Measurements from ENCODE around the gene OR2T8. TPM values are rescaled to one million over a fixed set of nuclear protein-coding genes. Genes with fewer than 3 reads are reported as not detected.

The OR2T8 gene, protein sequence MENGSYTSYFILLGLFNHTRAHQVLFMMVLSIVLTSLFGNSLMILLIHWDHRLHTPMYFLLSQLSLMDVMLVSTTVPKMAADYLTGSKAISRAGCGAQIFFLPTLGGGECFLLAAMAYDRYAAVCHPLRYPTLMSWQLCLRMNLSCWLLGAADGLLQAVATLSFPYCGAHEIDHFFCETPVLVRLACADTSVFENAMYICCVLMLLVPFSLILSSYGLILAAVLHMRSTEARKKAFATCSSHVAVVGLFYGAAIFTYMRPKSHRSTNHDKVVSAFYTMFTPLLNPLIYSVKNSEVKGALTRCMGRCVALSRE
- total RNA-seq: 0.40 TPM

GRCh38 chr1:247919952-247920351 lies at the start of gene OR2T8:
Gene OR2T8 (plus strand): TSS chr1:247920252. CDS start chr1:247921018, 766 bp downstream.
- intact Hi-C loops (cut with DNase I): no loop called here
- ATAC-seq (no peak), DNase-seq (ENCODE audit: low spot score) (no peak)

DNA sequence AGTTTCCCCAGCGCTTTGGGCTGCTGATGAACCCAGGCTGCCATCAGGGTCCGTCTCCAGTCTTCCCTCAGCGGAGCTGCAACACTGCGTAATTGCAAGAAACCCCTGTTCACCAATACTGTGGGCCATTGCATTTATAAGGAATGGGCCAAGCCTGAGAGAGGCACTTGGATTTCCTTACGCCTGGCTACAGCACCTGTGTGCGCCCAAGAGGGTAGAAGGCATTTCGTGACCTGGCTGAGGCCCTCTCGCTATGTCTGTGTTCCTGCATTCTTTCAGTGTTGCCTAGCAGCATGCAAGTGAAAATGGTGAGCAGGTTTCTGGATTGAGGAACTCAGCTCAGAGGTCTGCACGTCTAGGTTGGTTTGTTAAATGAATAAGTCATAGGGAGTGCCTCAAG lies 36.7 kb upstream of the OR2T8 start:
- DNase-seq (ENCODE audit: low spot score): no peak
- intact Hi-C loops (cut with DNase I): no loop called here
- ATAC-seq: no peak

- ATAC-seq (no peak), DNase-seq (ENCODE audit: low spot score) (no peak)
- intact Hi-C loops (cut with DNase I): no loop called here
These were observed 35.1 kb upstream of the OR2T8 start for GRCh38 chr1:247884797-247885413.

- intact Hi-C loops (cut with DNase I): no loop called here
- DNase-seq (ENCODE audit: low spot score): no peak
- no peak for ATAC-seq
These were observed 24.9 kb upstream of the OR2T8 start, which contains the start of gene OR2W3 for GRCh38 chr1:247895163-247895637. Gene OR2W3 (plus strand): TSS chr1:247895587. CDS start chr1:247895587, 0 bp downstream.

- no peak for DNase-seq (ENCODE audit: low spot score)
- intact Hi-C loops (cut with DNase I): no loop called here
- no peak for ATAC-seq
These were observed 24.1 kb upstream of the OR2T8 start for GRCh38 chr1:247895976-247896375.

DNA sequence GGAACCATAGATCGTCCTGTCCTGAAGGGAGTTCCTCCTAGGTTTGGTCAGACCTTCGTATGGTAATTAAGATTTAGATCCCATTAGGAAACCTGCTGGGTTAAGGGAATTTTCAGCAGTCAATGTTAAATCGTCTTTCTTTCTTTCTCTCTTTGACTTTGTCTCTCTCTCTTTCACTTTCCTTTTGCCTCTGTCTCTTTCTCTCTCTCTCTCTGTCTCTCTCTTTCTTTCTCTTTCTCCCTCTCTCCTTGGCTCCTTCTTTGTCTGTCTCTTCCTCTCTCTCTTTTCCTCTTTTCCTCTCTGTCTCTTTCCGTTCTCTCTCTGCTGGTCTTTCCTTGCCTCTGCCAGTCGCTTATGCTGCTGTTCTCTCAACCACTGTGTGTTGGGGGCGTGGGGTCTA lies 15.9 kb upstream of the OR2T8 start:
- DNase-seq (ENCODE audit: low spot score) (no peak), ATAC-seq (no peak)
- intact Hi-C loops (cut with DNase I): no loop called here

GRCh38 chr1:247905181-247905580 lies 14.9 kb upstream of the OR2T8 start:
- ATAC-seq: no peak
- DNase-seq (ENCODE audit: low spot score): no peak
- intact Hi-C loops (cut with DNase I): no loop called here

GRCh38 chr1:247905910-247906503 lies 14.0 kb upstream of the OR2T8 start:
- intact Hi-C loops (cut with DNase I): no loop called here
- DNase-seq (ENCODE audit: low spot score) (no peak), ATAC-seq (no peak)

- no peak for DNase-seq (ENCODE audit: low spot score)
- ATAC-seq: no peak
- intact Hi-C loops (cut with DNase I): no loop called here
These were observed 13.5 kb upstream of the OR2T8 start for GRCh38 chr1:247906504-247907047.

DNA sequence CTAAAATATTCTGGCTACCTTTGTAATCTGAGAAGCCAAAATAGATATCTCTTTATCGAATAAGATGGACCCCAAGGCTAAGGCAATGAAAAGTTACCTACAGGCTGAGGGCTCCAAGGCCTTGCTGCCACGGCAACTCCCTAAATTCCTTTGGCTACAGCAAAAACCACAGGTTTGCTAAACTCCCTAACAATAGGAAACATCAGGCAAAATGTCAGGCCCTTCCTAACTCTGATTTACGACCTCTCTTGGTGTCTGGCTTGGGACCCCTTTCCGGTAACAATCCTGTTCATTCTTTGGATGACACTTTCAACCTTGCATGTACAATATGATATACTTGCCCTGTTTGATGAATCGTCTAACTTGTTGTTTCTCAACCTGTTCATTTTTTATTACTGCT lies 11.3 kb upstream of the OR2T8 start:
- intact Hi-C loops (cut with DNase I): no loop called here
- DNase-seq (ENCODE audit: low spot score) (no peak), ATAC-seq (no peak)

- DNase-seq (ENCODE audit: low spot score) (no peak), ATAC-seq (no peak)
- intact Hi-C loops (cut with DNase I): no loop called here
These were observed 6.3 kb upstream of the OR2T8 start for GRCh38 chr1:247913786-247914185.

- ATAC-seq (no peak), DNase-seq (ENCODE audit: low spot score) (no peak)
- intact Hi-C loops (cut with DNase I): no loop called here
These were observed 5.0 kb upstream of the OR2T8 start for GRCh38 chr1:247914941-247915662.

DNA sequence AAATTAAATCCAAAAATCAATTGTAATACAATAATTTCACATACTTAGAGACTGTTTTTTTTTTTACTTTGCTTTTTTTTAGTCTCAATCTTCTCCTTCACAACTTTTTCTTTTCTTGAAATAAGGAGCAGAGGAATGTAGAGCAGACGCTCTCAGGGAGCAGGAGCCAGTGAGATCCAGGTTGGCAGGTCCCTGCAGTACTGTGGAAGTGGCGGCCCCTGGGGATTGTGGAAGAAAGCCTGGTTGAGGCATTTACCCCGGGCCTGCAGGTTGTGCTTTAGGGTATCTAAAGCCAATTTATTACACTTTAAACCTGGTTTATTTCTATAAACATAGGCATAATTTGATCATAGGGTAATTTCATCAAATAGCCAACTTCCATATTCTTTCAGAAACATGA lies 3.9 kb downstream of the OR2T8 start:
- ATAC-seq (no peak), DNase-seq (ENCODE audit: low spot score) (no peak)
- intact Hi-C loops (cut with DNase I): no loop called here

GRCh38 chr1:247924868-247925267 lies 4.8 kb downstream of the OR2T8 start, which contains the start of gene OR2AJ1:
Gene OR2AJ1 (plus strand): TSS chr1:247924889. CDS start chr1:247933769, 8,880 bp downstream.
- ATAC-seq: no peak
- DNase-seq (ENCODE audit: low spot score): no peak
- intact Hi-C loops (cut with DNase I): no loop called here

- intact Hi-C loops (cut with DNase I): no loop called here
- ATAC-seq: no peak
- no peak for DNase-seq (ENCODE audit: low spot score)
These were observed 13.9 kb downstream of the OR2T8 start for GRCh38 chr1:247933989-247934388.

DNA sequence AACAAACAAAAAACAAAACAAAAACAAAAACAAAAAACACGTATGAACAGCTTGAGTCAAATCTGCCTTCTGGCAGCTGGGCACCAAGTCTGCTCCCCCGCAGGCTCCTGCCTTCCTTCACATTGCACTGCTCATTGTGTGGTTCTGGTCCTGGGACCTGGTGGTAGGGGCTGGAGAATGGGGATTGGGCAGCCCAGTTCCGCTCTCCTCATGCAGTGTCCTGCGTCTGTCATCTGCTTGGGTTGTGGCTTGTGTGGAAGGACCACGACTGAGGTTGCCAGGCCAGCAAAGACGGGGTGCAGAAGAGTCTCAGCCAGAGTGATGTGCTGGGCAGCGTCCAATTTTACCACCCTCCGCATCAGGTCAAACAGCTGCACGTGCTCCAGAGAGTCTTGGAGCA lies 15.7 kb downstream of the OR2T8 start:
- intact Hi-C loops (cut with DNase I): loop anchor here (5.0 kb wide), 1 partner anchor 872 kb away; no protein-coding TSS in a partner anchor
- DNase-seq (ENCODE audit: low spot score) (no peak), ATAC-seq (no peak)

DNA sequence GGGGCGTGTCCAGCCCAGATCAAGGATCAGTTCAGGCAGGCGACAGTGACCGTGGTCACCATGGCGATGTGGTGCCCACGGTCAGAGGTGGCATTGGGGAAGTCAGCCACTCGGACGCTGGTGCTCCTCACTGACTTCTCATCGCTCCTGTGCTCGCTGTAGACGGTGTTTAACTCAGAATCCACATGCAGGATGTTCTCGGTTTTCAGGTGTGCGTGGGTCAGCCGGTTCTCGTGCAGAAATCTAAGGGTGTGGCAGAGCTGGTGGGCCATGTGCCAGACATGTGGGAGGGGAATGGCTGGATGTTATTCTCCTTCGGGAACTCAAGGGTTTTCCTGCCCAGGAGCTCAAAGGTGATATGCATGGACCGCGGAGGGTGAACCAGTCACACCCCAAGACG lies 16.4 kb downstream of the OR2T8 start:
- DNase-seq (ENCODE audit: low spot score) (no peak), ATAC-seq (no peak)
- intact Hi-C loops (cut with DNase I): loop anchor here (5.0 kb wide), 1 partner anchor 871 kb away; no protein-coding TSS in a partner anchor

- ATAC-seq: peak; percentile 81
- intact Hi-C loops (cut with DNase I): loop anchor here (5.0 kb wide), 1 partner anchor 870 kb away; no protein-coding TSS in a partner anchor
- DNase-seq (ENCODE audit: low spot score): peak; percentile 80
These were observed 17.1 kb downstream of the OR2T8 start for GRCh38 chr1:247936965-247937734.

Measured in sciatic nerve (tissue), 2 donors.